ENCODE data around the gene DEF6.

Gene DEF6

GRCh38 chr6:35260591-35261570 is 36.7 kb upstream of the DEF6 start:
- H3K9me3 ChIP-seq (ENCODE audit: insufficient read depth, low read depth, low read length): no peaks in the 10 kb centered on the region
- H3K4me3 ChIP-seq (ENCODE audit: low read length): peak overlapping the region; percentile 83
- peak overlapping the region; percentile 95 for H3K9ac ChIP-seq (ENCODE audit: low read depth, low read length)
- peaks cover 5% of the 10 kb centered on the region; the same call in 1 of the 2 replicates for H3K4me1 ChIP-seq (ENCODE audit: insufficient read depth, low read length)
- no peaks in the 10 kb centered on the region for H3K27me3 ChIP-seq (ENCODE audit: insufficient read depth, low read length)
- H3K27ac ChIP-seq (ENCODE audit: low read length): peak overlapping the region; percentile 87
- no peaks in the 10 kb centered on the region for H3K36me3 ChIP-seq (ENCODE audit: insufficient read depth, low read depth, low read length)

DNA sequence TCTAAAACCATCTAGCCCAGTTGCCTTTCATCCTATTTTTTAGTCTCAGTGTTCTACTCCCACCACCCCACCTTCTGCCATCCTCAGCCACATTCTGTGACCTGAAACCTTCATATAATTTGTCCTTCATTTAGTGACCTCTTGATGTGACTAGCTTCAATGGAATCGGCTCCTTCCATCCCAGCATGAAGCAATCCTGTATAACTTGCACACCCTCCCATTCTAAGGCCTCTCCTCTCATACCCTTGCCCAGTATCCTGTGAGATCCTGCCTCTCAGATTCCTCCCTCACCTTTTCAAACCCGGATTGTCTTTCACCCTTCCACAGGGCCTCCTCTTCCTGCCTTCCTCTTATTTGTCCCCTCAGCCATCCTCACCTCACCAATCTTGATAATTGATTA is 35.0 kb upstream of the DEF6 start:
- Histone ChIP-seq H3K9ac (ENCODE audit: low read depth, low read length) (no peak overlapping the region), H3K27me3 (ENCODE audit: insufficient read depth, low read length) (no peaks in the 10 kb centered on the region), H3K4me1 (ENCODE audit: insufficient read depth, low read length) (peaks cover 5% of the 10 kb centered on the region; the same call in 1 of the 2 replicates), H3K36me3 (ENCODE audit: insufficient read depth, low read depth, low read length) (no peaks in the 10 kb centered on the region), H3K9me3 (ENCODE audit: insufficient read depth, low read depth, low read length) (no peaks in the 10 kb centered on the region), H3K4me3 (ENCODE audit: low read length) (no peak overlapping the region), H3K27ac (ENCODE audit: low read length) (no peak overlapping the region)

GRCh38 chr6:35264550-35265274 is 32.9 kb upstream of the DEF6 start:
- Histone ChIP-seq H3K27ac (ENCODE audit: low read length) (no peak overlapping the region), H3K27me3 (ENCODE audit: insufficient read depth, low read length) (no peaks in the 10 kb centered on the region), H3K9ac (ENCODE audit: low read depth, low read length) (no peak overlapping the region), H3K36me3 (ENCODE audit: insufficient read depth, low read depth, low read length) (no peaks in the 10 kb centered on the region), H3K4me3 (ENCODE audit: low read length) (no peak overlapping the region), H3K4me1 (ENCODE audit: insufficient read depth, low read length) (no peaks in the 10 kb centered on the region; the same call in 1 of the 2 replicates), H3K9me3 (ENCODE audit: insufficient read depth, low read depth, low read length) (no peaks in the 10 kb centered on the region)

GRCh38 chr6:35265523-35265922 is 32.1 kb upstream of the DEF6 start:
- Histone ChIP-seq H3K27ac (ENCODE audit: low read length) (no peak overlapping the region), H3K27me3 (ENCODE audit: insufficient read depth, low read length) (no peaks in the 10 kb centered on the region), H3K36me3 (ENCODE audit: insufficient read depth, low read depth, low read length) (no peaks in the 10 kb centered on the region), H3K4me1 (ENCODE audit: insufficient read depth, low read length) (no peaks in the 10 kb centered on the region; the same call in 1 of the 2 replicates), H3K9ac (ENCODE audit: low read depth, low read length) (no peak overlapping the region), H3K4me3 (ENCODE audit: low read length) (no peak overlapping the region), H3K9me3 (ENCODE audit: insufficient read depth, low read depth, low read length) (no peaks in the 10 kb centered on the region)

- Histone ChIP-seq H3K4me3 (ENCODE audit: low read length) (no peak overlapping the region), H3K36me3 (ENCODE audit: insufficient read depth, low read depth, low read length) (no peaks in the 10 kb centered on the region), H3K9ac (ENCODE audit: low read depth, low read length) (no peak overlapping the region), H3K4me1 (ENCODE audit: insufficient read depth, low read length) (no peaks in the 10 kb centered on the region), H3K9me3 (ENCODE audit: insufficient read depth, low read depth, low read length) (no peaks in the 10 kb centered on the region), H3K27ac (ENCODE audit: low read length) (no peak overlapping the region), H3K27me3 (ENCODE audit: insufficient read depth, low read length) (no peaks in the 10 kb centered on the region)
Observed at GRCh38 chr6:35267446-35267845, 30.2 kb upstream of the DEF6 start.

GRCh38 chr6:35267897-35268296 is 29.7 kb upstream of the DEF6 start:
- Histone ChIP-seq H3K9me3 (ENCODE audit: insufficient read depth, low read depth, low read length) (no peaks in the 10 kb centered on the region), H3K27me3 (ENCODE audit: insufficient read depth, low read length) (no peaks in the 10 kb centered on the region), H3K9ac (ENCODE audit: low read depth, low read length) (no peak overlapping the region), H3K27ac (ENCODE audit: low read length) (no peak overlapping the region), H3K4me1 (ENCODE audit: insufficient read depth, low read length) (no peaks in the 10 kb centered on the region), H3K36me3 (ENCODE audit: insufficient read depth, low read depth, low read length) (no peaks in the 10 kb centered on the region), H3K4me3 (ENCODE audit: low read length) (no peak overlapping the region)

DNA sequence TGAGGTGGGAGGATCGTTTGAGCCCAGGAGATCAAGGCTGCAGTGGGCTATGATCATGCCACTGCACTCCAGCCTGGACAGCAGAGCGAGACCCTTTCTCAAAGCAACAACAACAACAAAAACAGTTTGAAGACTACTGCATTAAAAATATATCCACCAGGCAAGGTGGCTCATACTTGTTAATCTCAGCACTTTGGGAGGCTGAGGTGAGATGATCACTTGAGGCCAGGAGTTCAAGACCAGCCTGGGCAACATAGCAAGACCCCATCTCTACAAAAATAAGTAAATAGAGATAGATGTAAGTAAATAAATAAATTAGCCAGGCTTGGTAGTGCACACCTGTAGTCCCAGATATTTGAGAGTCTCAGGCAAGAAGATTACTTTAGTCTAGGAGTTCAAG is 25.6 kb upstream of the DEF6 start:
- H3K36me3 ChIP-seq (ENCODE audit: insufficient read depth, low read depth, low read length): no peaks in the 10 kb centered on the region
- no peak overlapping the region for H3K27ac ChIP-seq (ENCODE audit: low read length)
- no peak overlapping the region for H3K9ac ChIP-seq (ENCODE audit: low read depth, low read length)
- H3K9me3 ChIP-seq (ENCODE audit: insufficient read depth, low read depth, low read length): no peaks in the 10 kb centered on the region
- no peaks in the 10 kb centered on the region for H3K27me3 ChIP-seq (ENCODE audit: insufficient read depth, low read length)
- H3K4me3 ChIP-seq (ENCODE audit: low read length): no peak overlapping the region
- no peaks in the 10 kb centered on the region for H3K4me1 ChIP-seq (ENCODE audit: insufficient read depth, low read length)

GRCh38 chr6:35273822-35274559 is 23.6 kb upstream of the DEF6 start:
- H3K27ac ChIP-seq (ENCODE audit: low read length): no peak overlapping the region
- no peaks in the 10 kb centered on the region for H3K9me3 ChIP-seq (ENCODE audit: insufficient read depth, low read depth, low read length)

GRCh38 chr6:35275744-35276260 is 21.8 kb upstream of the DEF6 start:
- no peak overlapping the region for H3K27ac ChIP-seq (ENCODE audit: low read length)
- H3K4me3 ChIP-seq (ENCODE audit: low read length): no peak overlapping the region
- H3K9me3 ChIP-seq (ENCODE audit: insufficient read depth, low read depth, low read length): no peaks in the 10 kb centered on the region
- H3K27me3 ChIP-seq (ENCODE audit: insufficient read depth, low read length): no peaks in the 10 kb centered on the region
- no peaks in the 10 kb centered on the region for H3K4me1 ChIP-seq (ENCODE audit: insufficient read depth, low read length)
- peaks cover 2% of the 10 kb centered on the region; the same call in 1 of the 2 replicates for H3K36me3 ChIP-seq (ENCODE audit: insufficient read depth, low read depth, low read length)
- H3K9ac ChIP-seq (ENCODE audit: low read depth, low read length): no peak overlapping the region

More at GRCh38 chr6:35273822-35274559, 23.6 kb upstream of the DEF6 start:
- no peaks in the 10 kb centered on the region for H3K27me3 ChIP-seq (ENCODE audit: insufficient read depth, low read length)
- no peaks in the 10 kb centered on the region for H3K36me3 ChIP-seq (ENCODE audit: insufficient read depth, low read depth, low read length)
- no peaks in the 10 kb centered on the region for H3K4me1 ChIP-seq (ENCODE audit: insufficient read depth, low read length)
- H3K9ac ChIP-seq (ENCODE audit: low read depth, low read length): no peak overlapping the region
- no peak overlapping the region for H3K4me3 ChIP-seq (ENCODE audit: low read length)

DNA sequence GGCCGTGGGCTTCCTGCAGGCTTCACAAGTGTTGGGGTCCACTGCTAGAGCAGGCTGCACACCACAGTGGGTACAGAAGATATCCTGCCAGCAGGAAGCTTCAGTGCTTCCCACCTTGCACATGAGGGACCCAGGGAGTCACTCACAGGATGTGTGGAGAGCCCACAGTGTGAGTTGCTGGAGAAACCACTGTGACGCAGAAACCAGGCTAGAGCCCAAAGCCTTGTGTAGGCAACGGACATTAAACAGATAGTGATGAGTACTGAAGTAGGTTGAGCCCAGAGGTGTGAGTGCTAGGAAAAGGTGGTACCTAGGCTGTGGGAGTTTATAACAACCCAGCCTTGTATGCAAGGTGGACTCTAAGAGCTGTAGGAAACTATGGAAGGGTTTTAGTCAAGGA is 18.9 kb upstream of the DEF6 start:
- Histone ChIP-seq H3K9me3 (ENCODE audit: insufficient read depth, low read depth, low read length) (no peaks in the 10 kb centered on the region), H3K36me3 (ENCODE audit: insufficient read depth, low read depth, low read length) (peaks cover 19% of the 10 kb centered on the region; the same call in 1 of the 2 replicates), H3K4me3 (ENCODE audit: low read length) (no peak overlapping the region), H3K9ac (ENCODE audit: low read depth, low read length) (no peak overlapping the region), H3K27me3 (ENCODE audit: insufficient read depth, low read length) (no peaks in the 10 kb centered on the region), H3K27ac (ENCODE audit: low read length) (no peak overlapping the region), H3K4me1 (ENCODE audit: insufficient read depth, low read length) (no peaks in the 10 kb centered on the region)

GRCh38 chr6:35280903-35281302 is 16.7 kb upstream of the DEF6 start:
- Histone ChIP-seq H3K9me3 (ENCODE audit: insufficient read depth, low read depth, low read length) (no peaks in the 10 kb centered on the region), H3K27ac (ENCODE audit: low read length) (no peak overlapping the region), H3K36me3 (ENCODE audit: insufficient read depth, low read depth, low read length) (peaks cover 28% of the 10 kb centered on the region), H3K27me3 (ENCODE audit: insufficient read depth, low read length) (no peaks in the 10 kb centered on the region), H3K9ac (ENCODE audit: low read depth, low read length) (no peak overlapping the region), H3K4me3 (ENCODE audit: low read length) (no peak overlapping the region), H3K4me1 (ENCODE audit: insufficient read depth, low read length) (no peaks in the 10 kb centered on the region)

All from iPS-20b (cell line).